Neural crest cell (in vitro differentiated cells): ENCODE measurements around the gene OSBPL9. TPM values are rescaled to one million over a fixed set of nuclear protein-coding genes. Genes with fewer than 3 reads are reported as not detected.
"Not testable (repeated sequence)": the region's sequence is repeated elsewhere in the genome, so short reads cannot be mapped to it uniquely, and the experiment has no call there.

Experiments
- DNase-seq: peaks from one replicate; pipeline ENCODE4 v3.0.0; 2021; ENCODE audit warnings: low read depth, mixed read lengths, low spot score
- H3K27ac Mint-ChIP-seq: one replicate; pipeline ENCODE4 v1.8.0; 2021; ENCODE audit warnings: mild to moderate bottlenecking, mixed read lengths; ENCODE audit not compliant: unreplicated experiment
- H3K27me3 Mint-ChIP-seq: 2 replicates; pipeline ENCODE4 v1.8.0; 2021; ENCODE audit warnings: low read depth, mild to moderate bottlenecking, mixed read lengths
- H3K36me3 Mint-ChIP-seq: 2 replicates; pipeline ENCODE4 v1.8.0; 2021; ENCODE audit warnings: low read depth, mild to moderate bottlenecking, mixed read lengths
- H3K4me1 Mint-ChIP-seq: 2 replicates; pipeline ENCODE4 v1.8.0; 2021; ENCODE audit warnings: mixed read lengths
- H3K4me3 Mint-ChIP-seq: one replicate; pipeline ENCODE4 v1.8.0; 2021; ENCODE audit warnings: mild to moderate bottlenecking, mixed read lengths
- H3K9me3 Mint-ChIP-seq: 2 replicates; pipeline ENCODE4 v1.8.0; 2021; ENCODE audit warnings: mixed read lengths
- CTCF ChIP-seq: fragments of 200-600 bp; sonication (generic); conservative IDR thresholded peaks from 2 replicates; pipeline ENCODE4 v1.5.0; 2021; ENCODE audit warnings: antibody characterized with exemption, mild to moderate bottlenecking
- total RNA-seq: library from RNA; stranded (reverse); gene quantifications from 2 replicates; pipeline ENCODE4 v1.2.1, GENCODE V29; 2021

Gene OSBPL9
- total RNA-seq, 1 donor from 2014 or later: 76.7 TPM

DNA sequence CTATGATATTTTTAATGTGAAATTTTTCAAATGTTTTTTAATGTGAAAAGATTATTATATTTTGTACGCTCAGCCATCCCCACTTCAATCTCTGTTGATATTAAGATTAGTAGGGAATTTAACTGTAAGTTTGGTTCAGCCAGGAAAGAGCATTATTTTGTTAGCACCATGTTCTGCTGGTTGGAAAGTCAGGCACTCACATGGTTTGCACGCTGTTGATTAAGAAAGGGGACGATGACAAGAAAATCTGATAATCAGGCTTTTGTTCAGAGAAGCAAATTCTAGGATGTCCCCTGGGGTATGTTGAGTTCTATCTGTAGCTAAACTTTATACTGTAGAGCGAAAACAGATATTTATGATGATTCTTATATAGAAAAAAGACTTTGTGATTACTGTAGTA is 115.1 kb downstream of the OSBPL9 start:
- Mint-ChIP-seq H3K4me1 (peaks cover 45% of the 10 kb centered on the region), H3K36me3 (no peaks in the 10 kb centered on the region), H3K27ac (no peak overlapping the region), H3K9me3 (no peaks in the 10 kb centered on the region), H3K27me3 (peaks cover 6% of the 10 kb centered on the region), H3K4me3 (peak overlapping the region; percentile 64)
- no peak for TF ChIP-seq CTCF
- no peak for DNase-seq

DNA sequence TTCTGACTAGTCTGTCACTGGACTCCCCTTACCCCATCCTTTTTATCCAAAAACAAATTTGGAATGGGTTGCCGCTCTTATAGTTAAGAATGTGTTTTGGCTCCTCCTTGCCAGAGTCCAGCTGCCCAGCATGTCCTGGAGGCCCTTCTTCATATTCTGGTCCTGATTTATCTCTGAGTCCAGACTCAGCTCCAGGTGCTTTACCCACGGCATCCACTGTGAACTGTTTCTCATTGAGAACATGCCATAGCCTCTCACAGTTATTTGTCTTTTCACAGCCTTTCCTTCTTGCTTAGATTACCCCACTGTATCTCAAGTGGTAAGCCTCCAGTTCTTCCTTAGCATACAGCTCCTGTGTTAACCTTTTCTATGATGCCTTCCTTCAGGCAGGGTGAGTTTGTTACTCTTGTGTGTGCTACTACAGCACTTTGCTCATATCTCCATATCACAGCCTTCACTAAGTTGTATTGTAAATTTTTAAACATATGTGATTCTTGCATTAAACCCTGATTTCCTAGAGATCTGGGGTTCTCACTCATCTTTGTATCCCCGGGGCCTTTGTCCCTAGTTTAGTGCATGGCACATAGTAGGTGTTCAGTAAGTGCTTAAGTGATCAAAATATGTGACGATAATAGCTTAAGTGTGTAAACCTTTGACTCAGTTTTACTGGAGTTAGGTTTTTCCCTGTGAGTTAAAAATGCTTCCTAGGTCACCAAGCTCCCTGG is 116.0 kb downstream of the OSBPL9 start:
- Mint-ChIP-seq H3K9me3 (no peaks in the 10 kb centered on the region), H3K4me1 (peaks cover 42% of the 10 kb centered on the region), H3K27ac (no peak overlapping the region), H3K27me3 (peaks cover 5% of the 10 kb centered on the region), H3K36me3 (no peaks in the 10 kb centered on the region), H3K4me3 (peak overlapping the region; percentile 74)
- DNase-seq: no peak
- no peak for TF ChIP-seq CTCF

- not testable (repeated sequence) for H3K9me3 Mint-ChIP-seq, H3K27me3 Mint-ChIP-seq, H3K27ac Mint-ChIP-seq, H3K4me3 Mint-ChIP-seq, H3K36me3 Mint-ChIP-seq, DNase-seq
- peaks cover 37% of the 10 kb centered on the region for H3K4me1 Mint-ChIP-seq
Observed at GRCh38 chr1:51733426-51733774, 116.5 kb downstream of the OSBPL9 start.

DNA sequence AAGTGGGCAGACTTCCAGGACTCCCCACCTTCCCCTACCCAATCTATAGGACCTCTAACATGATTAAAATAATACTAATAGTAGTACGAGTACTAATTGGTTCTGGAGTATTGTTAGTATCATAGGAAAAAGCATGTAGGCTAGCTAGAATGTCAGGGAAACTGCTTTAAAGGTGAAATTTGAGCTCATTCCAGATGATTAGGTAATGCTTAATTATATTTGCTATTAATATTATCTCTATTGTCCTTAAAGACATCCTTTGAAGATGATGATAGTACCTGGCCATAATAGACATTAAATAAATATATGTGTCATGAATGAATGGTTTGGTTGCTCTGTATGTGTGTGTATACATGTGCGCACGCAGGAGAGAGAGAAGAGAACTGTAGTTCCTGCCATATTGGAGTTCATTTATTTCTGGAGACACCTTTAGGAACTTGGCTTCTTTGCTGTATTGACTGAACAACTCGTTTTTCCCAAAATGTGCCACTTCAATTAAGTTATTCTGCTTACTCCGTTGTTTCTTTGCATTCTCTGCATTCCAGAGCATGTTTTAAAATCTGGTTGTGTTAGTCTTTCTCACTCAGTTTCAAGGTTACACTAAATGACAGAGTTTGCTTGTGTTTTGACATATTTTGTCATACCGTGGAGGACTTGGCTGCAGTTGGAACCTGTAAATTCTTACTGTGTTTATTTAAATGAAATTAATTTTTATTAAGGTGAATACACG is 117.1 kb downstream of the OSBPL9 start:
- H3K27me3 Mint-ChIP-seq: no peaks in the 10 kb centered on the region
- H3K9me3 Mint-ChIP-seq: no peaks in the 10 kb centered on the region
- H3K27ac Mint-ChIP-seq: no peak overlapping the region
- no peak for DNase-seq
- TF ChIP-seq CTCF: no peak
- H3K4me3 Mint-ChIP-seq: peak overlapping the region; percentile 54
- H3K4me1 Mint-ChIP-seq: peaks cover 31% of the 10 kb centered on the region
- H3K36me3 Mint-ChIP-seq: no peaks in the 10 kb centered on the region

DNA sequence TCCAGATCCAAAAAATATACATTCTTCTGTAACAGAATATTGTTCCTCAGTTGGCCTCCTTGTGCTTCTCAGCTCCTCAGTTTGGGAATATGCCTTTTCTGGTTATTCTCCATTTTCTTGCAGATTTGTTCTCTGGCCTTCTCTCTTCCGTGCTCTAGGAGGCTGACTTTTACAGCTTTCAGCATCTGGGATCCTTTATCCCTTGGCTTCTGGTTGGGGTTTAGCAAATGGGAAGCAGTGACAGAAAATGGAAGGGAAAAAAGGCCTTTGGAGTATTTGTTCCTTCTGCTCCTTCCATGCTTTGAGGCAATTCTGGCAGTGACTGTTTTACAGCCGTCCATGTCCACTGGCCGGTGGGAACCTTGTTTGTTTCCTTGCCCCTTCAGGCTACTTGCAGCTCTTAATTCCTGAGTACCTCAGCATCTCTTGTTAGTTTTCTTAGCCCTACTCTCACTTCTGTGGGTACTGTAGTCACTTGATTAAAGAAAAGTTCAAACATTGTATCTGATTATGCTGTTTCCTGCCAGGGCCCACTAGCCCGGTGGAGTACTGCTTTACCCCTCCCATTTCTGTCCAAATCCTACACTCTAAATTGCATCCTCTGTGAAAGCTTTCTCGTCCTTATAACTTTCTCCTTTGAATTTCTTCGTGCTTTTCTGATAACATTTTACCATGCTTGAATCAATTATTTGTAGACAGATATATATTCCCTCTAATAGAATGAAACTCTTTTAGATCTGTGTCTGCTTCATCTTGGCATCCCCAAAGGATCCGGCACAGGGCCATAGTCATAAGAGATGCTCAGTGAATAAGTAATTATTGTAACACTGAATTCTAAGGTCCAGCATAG is 118.2 kb downstream of the OSBPL9 start:
- DNase-seq: no peak
- no peaks in the 10 kb centered on the region for H3K27me3 Mint-ChIP-seq
- no peaks in the 10 kb centered on the region for H3K9me3 Mint-ChIP-seq
- TF ChIP-seq CTCF: no peak
- H3K4me1 Mint-ChIP-seq: peaks cover 30% of the 10 kb centered on the region
- H3K27ac Mint-ChIP-seq: no peak overlapping the region
- H3K4me3 Mint-ChIP-seq: peak overlapping the region; percentile 0
- H3K36me3 Mint-ChIP-seq: no peaks in the 10 kb centered on the region
